Mesodermal cell (in vitro differentiated cells): Measurements from ENCODE around the gene R3HDM4.
A peak's percentile ranks its signal among the peaks of the same experiment; 100 is the strongest.
"Not testable (repeated sequence)": the region's sequence is repeated elsewhere in the genome, so short reads cannot be mapped to it uniquely, and the experiment has no call there.

Source experiments
- H3K27ac ChIP-seq: 2 replicates; pipeline ENCODE4 v1.7.0; 2013; ENCODE audit warnings: mild to moderate bottlenecking, low read depth, low read length, moderate library complexity; ENCODE audit not compliant: severe bottlenecking
- H3K36me3 ChIP-seq: 2 replicates; pipeline ENCODE4 v1.7.1; 2013; ENCODE audit warnings: mild to moderate bottlenecking, low read length, moderate library complexity; ENCODE audit not compliant: control insufficient read depth, insufficient read depth
- H3K4me1 ChIP-seq: one replicate; pipeline ENCODE4 v1.7.1; 2013; ENCODE audit warnings: mild to moderate bottlenecking, low read length; ENCODE audit not compliant: insufficient read depth, control insufficient read depth, poor library complexity, severe bottlenecking
- H3K4me3 ChIP-seq: 2 replicates; pipeline ENCODE4 v1.7.0; 2013; ENCODE audit warnings: low read length, control low read depth, mild to moderate bottlenecking; ENCODE audit not compliant: insufficient read depth, poor library complexity, severe bottlenecking; ENCODE audit errors: extremely low read depth
- H3K9me3 ChIP-seq: 2 replicates; pipeline ENCODE4 v1.7.1; 2013; ENCODE audit warnings: mild to moderate bottlenecking, low read length, moderate library complexity; ENCODE audit not compliant: control insufficient read depth
- WGBS, 2 experiments: methylation state at CpG; one replicate each; pipeline ENCODE4 v1.1.5; 2013; ENCODE audit warnings: missing lambda C conversion rate in 2 of 2; ENCODE audit not compliant: insufficient coverage in 2 of 2; 5-methylcytosine and 5-hydroxymethylcytosine counted together

Gene R3HDM4

GRCh38 chr19:861756-862580, 51.1 kb downstream of the R3HDM4 start:
- WGBS, 2 experiments, result 19 to 20% methylated on average over 43 to 47 of the region's 60 CpGs
- Histone ChIP-seq H3K9me3 (no peaks in the 10 kb centered on the region), H3K36me3 (peaks cover under 1% of the 10 kb centered on the region), H3K4me3 (no peak overlapping the region), H3K27ac (no peak overlapping the region), H3K4me1 (no peaks in the 10 kb centered on the region)

- H3K9me3 ChIP-seq, result no peaks in the 10 kb centered on the region
- H3K4me1 ChIP-seq, result no peaks in the 10 kb centered on the region
- 57 to 65% methylated on average over 9 to 16 of the region's 35 CpGs for WGBS, 2 experiments
- no peak overlapping the region for H3K4me3 ChIP-seq
- H3K36me3 ChIP-seq, result no peaks in the 10 kb centered on the region
- no peak overlapping the region for H3K27ac ChIP-seq
These were observed 51.8 kb downstream of the R3HDM4 start for GRCh38 chr19:861141-861755.

GRCh38 chr19:858868-859843, 53.9 kb downstream of the R3HDM4 start, which contains the start of gene CFD:
Gene CFD, plus strand, starts transcription at chr19:859664. Its CDS starts 26 bp downstream, at chr19:859690.
- Histone ChIP-seq H3K27ac (no peak within 1 kb of the TSS), H3K36me3 (no peaks in the 10 kb centered on the region), H3K4me3 (peak within 1 kb of the TSS; percentile 25), H3K4me1 (no peaks in the 10 kb centered on the region), H3K9me3 (no peaks in the 10 kb centered on the region)
- 67 to 75% methylated on average over 13 to 22 of the region's 24 CpGs for WGBS, 2 experiments

- Histone ChIP-seq H3K4me1 (no peaks in the 10 kb centered on the region), H3K9me3 (no peaks in the 10 kb centered on the region), H3K36me3 (no peaks in the 10 kb centered on the region), H3K27ac (no peak overlapping the region), H3K4me3 (no peak overlapping the region)
- 73 to 74% methylated on average over 5 to 7 of the region's 9 CpGs for WGBS, 2 experiments
These were observed 54.7 kb downstream of the R3HDM4 start for GRCh38 chr19:858284-858683.

- H3K9me3 ChIP-seq, result no peaks in the 10 kb centered on the region
- no peak overlapping the region for H3K27ac ChIP-seq
- no peaks in the 10 kb centered on the region for H3K36me3 ChIP-seq
- no peaks in the 10 kb centered on the region for H3K4me1 ChIP-seq
- H3K4me3 ChIP-seq, result no peak overlapping the region
- WGBS, 2 experiments, result 75 to 76% methylated on average over 27 to 38 of the region's 40 CpGs
These were observed 57.4 kb downstream of the R3HDM4 start for GRCh38 chr19:855566-856120.

GRCh38 chr19:855142-855541, 57.9 kb downstream of the R3HDM4 start:
- WGBS, 2 experiments, result 84 to 93% methylated on average over 7 to 8 of the region's 12 CpGs
- Histone ChIP-seq H3K4me1 (no peaks in the 10 kb centered on the region), H3K27ac (no peak overlapping the region)

GRCh38 chr19:854549-854948, 58.5 kb downstream of the R3HDM4 start:
- Histone ChIP-seq H3K36me3 (no peaks in the 10 kb centered on the region), H3K9me3 (no peaks in the 10 kb centered on the region), H3K27ac (no peak overlapping the region), H3K4me1 (no peaks in the 10 kb centered on the region), H3K4me3 (no peak overlapping the region)
- 100% methylated on average over 1 of the region's 6 CpGs; no CpG with 5 or more reads in 1 of the 2 experiments for WGBS, 2 experiments

More at GRCh38 chr19:855142-855541, 57.9 kb downstream of the R3HDM4 start:
- no peak overlapping the region for H3K4me3 ChIP-seq
- no peaks in the 10 kb centered on the region for H3K36me3 ChIP-seq
- no peaks in the 10 kb centered on the region for H3K9me3 ChIP-seq

GRCh38 chr19:853614-854220, 59.3 kb downstream of the R3HDM4 start:
- not testable (repeated sequence) for H3K9me3 ChIP-seq, H3K27ac ChIP-seq, H3K4me3 ChIP-seq, H3K36me3 ChIP-seq, H3K4me1 ChIP-seq
- WGBS, 2 experiments, result 88 to 94% methylated on average over 6 to 8 of the region's 17 CpGs

- Histone ChIP-seq H3K9me3 (no peaks in the 10 kb centered on the region), H3K4me1 (no peaks in the 10 kb centered on the region), H3K4me3 (no peak overlapping the region), H3K27ac (no peak overlapping the region), H3K36me3 (no peaks in the 10 kb centered on the region)
- WGBS, 2 experiments, result 88 to 93% methylated on average over 37 to 51 of the region's 67 CpGs
These were observed 59.9 kb downstream of the R3HDM4 start for GRCh38 chr19:853014-853585.
